Suprapubic skin (tissue), 4 donors: ENCODE measurements around the gene GPC1.

Experiments
- POLR2A ChIP-seq, 2 donors: fragments of 450-650 bp; IDR thresholded peaks; one replicate each; pipeline ENCODE4 v1.6.1; 2017; ENCODE audit warnings: antibody characterized with exemption in 2 of 2, mild to moderate bottlenecking in 2 of 2, moderate library complexity in 2 of 2
- POLR2AphosphoS5 ChIP-seq, 3 donors: sonication (generic); formaldehyde crosslinking; IDR thresholded peaks; one replicate each; pipeline ENCODE4 v1.6.1; 2017; ENCODE audit warnings: antibody characterized with exemption in 3 of 3
- TF ChIP-seq, protein P1 (sequence below), 2 donors: fragments of 200-600 bp in 1 of 2; fragments of 450-650 bp in 1 of 2; sonication (generic) in 1 of 2; IDR thresholded peaks; one replicate each; pipeline ENCODE4 v1.5.1; 2016 to 2019; ENCODE audit warnings: antibody characterized with exemption in 2 of 2, mild to moderate bottlenecking in 1 of 2, moderate library complexity in 1 of 2

DNA sequence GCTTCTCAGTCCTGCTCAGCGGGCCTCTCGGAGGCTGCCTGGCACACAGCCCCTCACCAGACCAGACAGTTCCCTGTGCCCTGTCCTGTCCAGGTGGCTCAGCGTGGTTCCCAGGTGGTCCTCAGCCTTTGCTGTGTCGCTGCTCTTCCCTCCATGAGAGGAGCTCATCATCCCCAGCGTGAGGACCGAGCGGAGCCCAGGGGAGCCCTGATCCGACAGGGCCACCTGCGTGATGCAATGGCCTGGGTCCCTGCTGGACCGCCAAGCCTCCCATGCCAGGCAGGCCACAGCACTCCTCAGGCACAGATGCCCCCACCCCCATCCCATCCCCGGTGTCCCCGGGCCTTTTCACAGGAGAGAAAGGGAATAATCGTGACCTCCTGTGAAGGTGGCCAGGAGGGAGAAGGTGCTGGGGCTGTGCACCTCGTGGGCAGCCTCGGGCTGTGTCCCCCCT, 4.3 kb downstream of the GPC1 start:
- TF ChIP-seq POLR2A (IDR thresholded peaks at IDR 0.05) (no peak), POLR2AphosphoS5 (IDR thresholded peaks at IDR 0.05) (no peak)
- TF ChIP-seq, protein P1, sequence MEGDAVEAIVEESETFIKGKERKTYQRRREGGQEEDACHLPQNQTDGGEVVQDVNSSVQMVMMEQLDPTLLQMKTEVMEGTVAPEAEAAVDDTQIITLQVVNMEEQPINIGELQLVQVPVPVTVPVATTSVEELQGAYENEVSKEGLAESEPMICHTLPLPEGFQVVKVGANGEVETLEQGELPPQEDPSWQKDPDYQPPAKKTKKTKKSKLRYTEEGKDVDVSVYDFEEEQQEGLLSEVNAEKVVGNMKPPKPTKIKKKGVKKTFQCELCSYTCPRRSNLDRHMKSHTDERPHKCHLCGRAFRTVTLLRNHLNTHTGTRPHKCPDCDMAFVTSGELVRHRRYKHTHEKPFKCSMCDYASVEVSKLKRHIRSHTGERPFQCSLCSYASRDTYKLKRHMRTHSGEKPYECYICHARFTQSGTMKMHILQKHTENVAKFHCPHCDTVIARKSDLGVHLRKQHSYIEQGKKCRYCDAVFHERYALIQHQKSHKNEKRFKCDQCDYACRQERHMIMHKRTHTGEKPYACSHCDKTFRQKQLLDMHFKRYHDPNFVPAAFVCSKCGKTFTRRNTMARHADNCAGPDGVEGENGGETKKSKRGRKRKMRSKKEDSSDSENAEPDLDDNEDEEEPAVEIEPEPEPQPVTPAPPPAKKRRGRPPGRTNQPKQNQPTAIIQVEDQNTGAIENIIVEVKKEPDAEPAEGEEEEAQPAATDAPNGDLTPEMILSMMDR (IDR thresholded peaks at IDR 0.05) = no peak
